T-helper 17 cell (primary cell): ENCODE data around the gene RBBP9. TPM values are rescaled to one million over a fixed set of nuclear protein-coding genes. Genes with fewer than 3 reads are reported as not detected.

Source experiments
- total RNA-seq, 4 donors: library from RNA in 2 of 4; stranded (reverse) in 2 of 4; gene quantifications; one replicate each; pipeline ENCODE4 v1.2.3 and lab custom pipeline; 2022 to 2026

The RBBP9 gene
- total RNA-seq, 2 donors from 2014 or later, result 5.3 to 6.0 TPM

Other genes with a start within 250 kb of the RBBP9 start
- 1 to 10 TPM; 5.9 to 7.8 TPM for gene ZNF133, start 208.7 kb downstream of the RBBP9 start, total RNA-seq
- gene DZANK1, start 30.2 kb downstream of the RBBP9 start, total RNA-seq, result 1 to 10 TPM; 2.5 to 3.9 TPM
- 1 to 10 TPM; 7.8 to 9.8 TPM for gene POLR3F, start 29.8 kb downstream of the RBBP9 start, total RNA-seq
- gene SEC23B, start 10.7 kb upstream of the RBBP9 start, total RNA-seq, result 10 to 100 TPM; 38.3 to 56.0 TPM
- 10 to 100 TPM; 51.7 to 55.6 TPM for gene SMIM26, start 70.2 kb upstream of the RBBP9 start, total RNA-seq
- 10 to 100 TPM; 20.5 to 22.8 TPM for gene DTD1, start 90.8 kb upstream of the RBBP9 start, total RNA-seq